Endothelial cell of umbilical vein (primary cell): ENCODE results near the gene IFI27. TPM values are rescaled to one million over a fixed set of nuclear protein-coding genes. Genes with fewer than 3 reads are reported as not detected.

Experiments
- BruUV-seq: library from RNA; stranded (reverse); fragments of 400-500 nt; replicated peaks from 2 replicates; lab custom pipeline; 2021; lab: Mats Ljungman, UMichigan
- CTCF ChIA-PET: fragments of 300-600, 350-600 bp; sonication (Branson Sonifier 250); formaldehyde crosslinking; loops from one replicate; lab custom pipeline; 2021; ENCODE audit warnings: antibody characterized with exemption, inconsistent platforms; lab: Charles Lee
- POLR2A ChIA-PET: fragments of 300-600, 350-600 bp; sonication (Branson Sonifier 250); formaldehyde crosslinking; loops from one replicate; lab custom pipeline; 2021; ENCODE audit warnings: antibody characterized with exemption, inconsistent platforms; lab: Charles Lee
- DNase-seq: peaks from one replicate; pipeline ENCODE4 v3.0.0-alpha.2; 2011; ENCODE audit warnings: low read depth, low spot score
- FAIRE-seq: peaks from 2 replicates; lab custom pipeline; 2011; peaks lifted over from hg19 to GRCh38; lab: Jason Lieb, UNC
- H2AFZ ChIP-seq: 2 replicates; pipeline ENCODE4 v1.6.0; 2012; ENCODE audit warnings: low read depth, low read length, control low read depth, inconsistent platforms
- H3K27ac ChIP-seq: 2 replicates; pipeline ENCODE4 v1.5.1; 2011; ENCODE audit warnings: low read depth, mild to moderate bottlenecking, control low read depth, low read length, moderate library complexity; ENCODE audit not compliant: insufficient read depth
- H3K27me3 ChIP-seq, 2 experiments: 2 replicates each; pipeline versions ENCODE4 v1.6.0 to v1.6.1; 2011; ENCODE audit warnings: low read length in 2 of 2, mixed read lengths in 1 of 2; ENCODE audit not compliant: control insufficient read depth in 2 of 2, insufficient read depth in 2 of 2
- H3K36me3 ChIP-seq, 2 experiments: 2 replicates in 1 of 2; 3 replicates in 1 of 2; pipeline ENCODE4 v1.5.1; 2011; ENCODE audit warnings: low read length in 2 of 2, mild to moderate bottlenecking in 1 of 2, moderate library complexity in 1 of 2; ENCODE audit not compliant: control insufficient read depth in 2 of 2, insufficient read depth in 2 of 2; ENCODE audit errors: extremely low read depth in 1 of 2
- H3K4me1 ChIP-seq: 3 replicates; pipeline ENCODE4 v1.5.1; 2011; ENCODE audit warnings: mild to moderate bottlenecking, low read length; ENCODE audit not compliant: control insufficient read depth, insufficient read depth; ENCODE audit errors: extremely low read depth
- H3K4me2 ChIP-seq: 2 replicates; pipeline ENCODE4 v1.6.1; 2011; ENCODE audit warnings: low read length, control low read depth, mixed read lengths; ENCODE audit not compliant: insufficient read depth
- H3K4me3 ChIP-seq, 3 experiments: fragments of 200-600 bp in 1 of 3; sonication (generic), shearing (Covaris generic) in 1 of 3; replicated peaks in 1 of 3; 2 replicates each; pipeline ENCODE4 v1.5.1; 2011 to 2016; ENCODE audit warnings: control low read depth in 3 of 3, low read length in 3 of 3, mild to moderate bottlenecking in 2 of 3, inconsistent platforms in 1 of 3, low read depth in 1 of 3, moderate library complexity in 1 of 3; ENCODE audit not compliant: insufficient read depth in 1 of 3
- H3K79me2 ChIP-seq: 2 replicates; pipeline ENCODE4 v1.6.0; 2012; ENCODE audit warnings: low read length, inconsistent platforms; ENCODE audit not compliant: control insufficient read depth, insufficient read depth
- H3K9ac ChIP-seq: replicated peaks from 2 replicates; pipeline ENCODE3; 2011; ENCODE audit warnings: low read length, control low read depth; ENCODE audit not compliant: insufficient read depth; ENCODE audit errors: extremely low read depth
- H3K9me1 ChIP-seq: replicated peaks from 3 replicates; pipeline ENCODE4 v1.6.0; 2011; ENCODE audit warnings: mild to moderate bottlenecking, low read length; ENCODE audit not compliant: control insufficient read depth, insufficient read depth; ENCODE audit errors: extremely low read depth
- H3K9me3 ChIP-seq: replicated peaks from 2 replicates; pipeline ENCODE4 v1.5.1; 2012; ENCODE audit warnings: low read length, inconsistent platforms; ENCODE audit not compliant: control insufficient read depth, insufficient read depth
- H4K20me1 ChIP-seq: replicated peaks from 2 replicates; pipeline ENCODE3; 2011; ENCODE audit warnings: mild to moderate bottlenecking, low read length; ENCODE audit not compliant: control insufficient read depth, insufficient read depth; ENCODE audit errors: extremely low read depth
- EZH2 ChIP-seq: IDR thresholded peaks from 2 replicates; pipeline ENCODE4 v1.6.1; 2012; ENCODE audit warnings: borderline replicate concordance, low read depth, mild to moderate bottlenecking, moderate library complexity, low read length, inconsistent platforms; ENCODE audit not compliant: severe bottlenecking
- FOS ChIP-seq: IDR thresholded peaks from 2 replicates; pipeline ENCODE4 v1.6.1; 2011; ENCODE audit warnings: mild to moderate bottlenecking, low read length, moderate library complexity, borderline replicate concordance; ENCODE audit not compliant: insufficient read depth
- GATA2 ChIP-seq: IDR thresholded peaks from 2 replicates; pipeline ENCODE4 v1.7.0; 2011; ENCODE audit warnings: low read depth, mild to moderate bottlenecking, moderate library complexity, mixed read lengths, low read length; ENCODE audit not compliant: insufficient read length, insufficient read depth
- JUN ChIP-seq: IDR thresholded peaks from 2 replicates; pipeline ENCODE4 v1.6.1; 2011; ENCODE audit warnings: borderline replicate concordance, low read depth; ENCODE audit not compliant: insufficient read length, insufficient read depth
- MYC ChIP-seq: IDR thresholded peaks from one replicate; pipeline ENCODE4 v1.6.1; 2011; ENCODE audit warnings: mild to moderate bottlenecking, low read depth, low read length
- POLR2A ChIP-seq: IDR thresholded peaks from 2 replicates; pipeline ENCODE4 v1.6.1; 2012; ENCODE audit warnings: low read depth, mild to moderate bottlenecking, control low read depth, low read length
- POLR2AphosphoS5 ChIP-seq: IDR thresholded peaks from 2 replicates; pipeline ENCODE4 v1.6.1; 2012; ENCODE audit warnings: low read depth, mild to moderate bottlenecking, control low read depth, low read length, moderate library complexity; ENCODE audit not compliant: insufficient read depth
- dilution Hi-C: fragments of 300-500 bp; cut with MboI; formaldehyde crosslinking; loops from one replicate; pipeline ENCODE4 v1.15.0; 2019; ENCODE audit warnings: low sequenced_read_pairs; ENCODE audit not compliant: extremely low pct_ligation_motif_present
- intact Hi-C: fragments of 100-400 bp; cut with micrococcal nuclease; formaldehyde crosslinking; loops from one replicate; pipeline ENCODE4 v1.10.0; 2022
- polyA plus RNA-seq, 4 experiments: library from polyadenylated mRNA; depleted of rRNA in 3 of 4; stranded (reverse) in 3 of 4; unstranded in 1 of 4; fragments of >200 nt; gene quantifications; 2 replicates each; pipeline versions ENCODE4 v1.2.1 to v1.2.3, GENCODE V29; 2011 to 2012; ENCODE audit warnings: missing spikeins in 1 of 4
- total RNA-seq: library from RNA; stranded (reverse); gene quantifications from 2 replicates; pipeline ENCODE4 v1.2.3, GENCODE V29; 2021
- TF ChIP-seq, protein P1 (sequence below): IDR thresholded peaks from 2 replicates; pipeline ENCODE4 v1.6.1; 2011; ENCODE audit not compliant: insufficient read depth, insufficient read length
- TF ChIP-seq, protein P2 (sequence below), 2 donors: IDR thresholded peaks; 1 replicate in 1 of 2; 2 replicates in 1 of 2; pipeline ENCODE4 v1.5.1; 2011; ENCODE audit warnings: low read length in 2 of 2, mild to moderate bottlenecking in 2 of 2, moderate library complexity in 2 of 2, control low read depth in 1 of 2, inconsistent platforms in 1 of 2, low read depth in 1 of 2; ENCODE audit not compliant: insufficient read depth in 1 of 2; ENCODE audit errors: extremely low read depth in 1 of 2

IFI27 gene
- total and polyA plus RNA-seq, 2 donors (not counting 3 experiments of a cell fraction or from before 2014, with no cell fraction given): 126 to 1,265 TPM

DNA sequence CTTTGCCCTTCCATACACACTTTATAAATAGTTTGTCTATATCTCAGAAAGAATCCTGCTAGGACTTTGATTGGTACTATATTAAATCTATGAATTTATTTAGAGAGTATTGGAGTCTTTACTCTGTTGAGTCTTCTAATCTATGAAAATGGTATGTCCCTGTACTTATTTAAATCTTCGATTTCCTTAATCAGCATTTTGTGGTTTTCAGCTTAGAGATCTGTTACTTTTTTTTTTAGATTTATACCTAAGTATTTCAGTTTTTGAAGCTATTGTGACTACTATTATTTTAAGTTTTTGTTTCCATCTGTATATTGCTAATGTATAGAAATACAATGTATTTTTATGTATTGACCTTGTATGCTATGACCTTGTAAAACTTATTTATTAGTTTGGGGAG lies 32.3 kb downstream of the IFI27 start:
- DNase-seq: no peak
- ChIA-PET CTCF (interaction anchor here (0.7 to 3.8 kb wide), 8 partner anchors 11 to 207 kb away, joined by 3 to 46 read pairs (median 4); no protein-coding TSS in a partner anchor), POLR2A (no interaction called here)
- no peaks in the 10 kb centered on the region for H3K27me3 ChIP-seq
- no peak overlapping the region for H3K4me2 ChIP-seq
- intact Hi-C loops: no loop called here
- no peaks in the 10 kb centered on the region for H3K79me2 ChIP-seq
- no peaks in the 10 kb centered on the region for H3K36me3 ChIP-seq
- H3K9me1 ChIP-seq: no peaks in the 10 kb centered on the region
- FAIRE-seq: no peak
- H3K4me3 ChIP-seq: no peak overlapping the region
- no peak overlapping the region for H2AFZ ChIP-seq
- BruUV-seq: no TSS peak
- no peaks in the 10 kb centered on the region for H3K4me1 ChIP-seq
- no peak overlapping the region for H3K27ac ChIP-seq
- no peaks in the 10 kb centered on the region for H3K9me3 ChIP-seq
- H3K9ac ChIP-seq: no peak overlapping the region
- dilution Hi-C loops: no loop called here
- TF ChIP-seq, protein P1, sequence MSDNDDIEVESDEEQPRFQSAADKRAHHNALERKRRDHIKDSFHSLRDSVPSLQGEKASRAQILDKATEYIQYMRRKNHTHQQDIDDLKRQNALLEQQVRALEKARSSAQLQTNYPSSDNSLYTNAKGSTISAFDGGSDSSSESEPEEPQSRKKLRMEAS: no peak
- TF ChIP-seq GATA2 (no peak), JUN (no peak), POLR2AphosphoS5 (no peak), EZH2 (no peak), POLR2A (no peak), FOS (no peak), MYC (no peak)
- TF ChIP-seq, protein P2, sequence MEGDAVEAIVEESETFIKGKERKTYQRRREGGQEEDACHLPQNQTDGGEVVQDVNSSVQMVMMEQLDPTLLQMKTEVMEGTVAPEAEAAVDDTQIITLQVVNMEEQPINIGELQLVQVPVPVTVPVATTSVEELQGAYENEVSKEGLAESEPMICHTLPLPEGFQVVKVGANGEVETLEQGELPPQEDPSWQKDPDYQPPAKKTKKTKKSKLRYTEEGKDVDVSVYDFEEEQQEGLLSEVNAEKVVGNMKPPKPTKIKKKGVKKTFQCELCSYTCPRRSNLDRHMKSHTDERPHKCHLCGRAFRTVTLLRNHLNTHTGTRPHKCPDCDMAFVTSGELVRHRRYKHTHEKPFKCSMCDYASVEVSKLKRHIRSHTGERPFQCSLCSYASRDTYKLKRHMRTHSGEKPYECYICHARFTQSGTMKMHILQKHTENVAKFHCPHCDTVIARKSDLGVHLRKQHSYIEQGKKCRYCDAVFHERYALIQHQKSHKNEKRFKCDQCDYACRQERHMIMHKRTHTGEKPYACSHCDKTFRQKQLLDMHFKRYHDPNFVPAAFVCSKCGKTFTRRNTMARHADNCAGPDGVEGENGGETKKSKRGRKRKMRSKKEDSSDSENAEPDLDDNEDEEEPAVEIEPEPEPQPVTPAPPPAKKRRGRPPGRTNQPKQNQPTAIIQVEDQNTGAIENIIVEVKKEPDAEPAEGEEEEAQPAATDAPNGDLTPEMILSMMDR (IDR thresholded peaks at IDR 0.05; ENCODE audit: extremely low read depth in 1 of 2, insufficient read depth in 1 of 2, low read depth in 1 of 2, low read length in 2 of 2): no peak
- H4K20me1 ChIP-seq: no peaks in the 10 kb centered on the region
